Testis (tissue), 2 donors: Measurements from ENCODE around the gene ZNF749.

Source experiments
- POLR2A ChIP-seq: fragments of 450-650 bp; IDR thresholded peaks from one replicate; pipeline ENCODE4 v1.6.1; 2017; ENCODE audit warnings: antibody characterized with exemption, mild to moderate bottlenecking, moderate library complexity
- TF ChIP-seq, protein P1 (sequence below), 3 experiments: fragments of 450-650 bp in 2 of 3; fragments of 200-600 bp in 1 of 3; sonication (generic) in 1 of 3; IDR thresholded peaks; one replicate each; pipeline ENCODE4 v1.5.1; 2016 to 2019; ENCODE audit warnings: antibody characterized with exemption in 3 of 3, mild to moderate bottlenecking in 2 of 3, moderate library complexity in 1 of 3

DNA sequence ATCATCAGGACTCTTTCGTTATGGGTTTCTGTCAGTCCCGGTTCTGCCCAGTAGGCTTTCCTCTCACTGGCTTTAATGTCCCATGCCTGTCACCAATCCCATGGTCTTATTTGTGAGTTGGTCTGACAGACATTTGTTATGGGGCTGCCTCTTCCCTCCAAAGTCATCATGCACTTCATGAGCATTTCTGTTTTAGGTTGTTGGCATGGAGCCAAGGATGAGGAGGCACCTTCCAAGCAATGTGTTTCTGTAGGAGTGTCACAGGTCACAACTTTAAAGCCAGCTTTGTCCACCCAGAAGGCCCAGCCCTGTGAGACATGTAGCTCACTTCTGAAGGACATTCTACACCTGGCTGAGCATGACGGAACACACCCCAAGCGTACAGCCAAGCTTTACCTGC is 15.7 kb upstream of the ZNF749 start:
- TF ChIP-seq, protein P1, sequence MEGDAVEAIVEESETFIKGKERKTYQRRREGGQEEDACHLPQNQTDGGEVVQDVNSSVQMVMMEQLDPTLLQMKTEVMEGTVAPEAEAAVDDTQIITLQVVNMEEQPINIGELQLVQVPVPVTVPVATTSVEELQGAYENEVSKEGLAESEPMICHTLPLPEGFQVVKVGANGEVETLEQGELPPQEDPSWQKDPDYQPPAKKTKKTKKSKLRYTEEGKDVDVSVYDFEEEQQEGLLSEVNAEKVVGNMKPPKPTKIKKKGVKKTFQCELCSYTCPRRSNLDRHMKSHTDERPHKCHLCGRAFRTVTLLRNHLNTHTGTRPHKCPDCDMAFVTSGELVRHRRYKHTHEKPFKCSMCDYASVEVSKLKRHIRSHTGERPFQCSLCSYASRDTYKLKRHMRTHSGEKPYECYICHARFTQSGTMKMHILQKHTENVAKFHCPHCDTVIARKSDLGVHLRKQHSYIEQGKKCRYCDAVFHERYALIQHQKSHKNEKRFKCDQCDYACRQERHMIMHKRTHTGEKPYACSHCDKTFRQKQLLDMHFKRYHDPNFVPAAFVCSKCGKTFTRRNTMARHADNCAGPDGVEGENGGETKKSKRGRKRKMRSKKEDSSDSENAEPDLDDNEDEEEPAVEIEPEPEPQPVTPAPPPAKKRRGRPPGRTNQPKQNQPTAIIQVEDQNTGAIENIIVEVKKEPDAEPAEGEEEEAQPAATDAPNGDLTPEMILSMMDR (IDR thresholded peaks at IDR 0.05) = no peak
- TF ChIP-seq POLR2A = no peak
